ENCODE results near the gene ADGRG3. TPM values are rescaled to one million over a fixed set of nuclear protein-coding genes. Genes with fewer than 3 reads are reported as not detected.

Gene ADGRG3
- total and polyA plus RNA-seq, 2 of the 13 experiments (the other 11 are each of a cell fraction or from before 2014, with no cell fraction given): 2.7 to 11.8 TPM

DNA sequence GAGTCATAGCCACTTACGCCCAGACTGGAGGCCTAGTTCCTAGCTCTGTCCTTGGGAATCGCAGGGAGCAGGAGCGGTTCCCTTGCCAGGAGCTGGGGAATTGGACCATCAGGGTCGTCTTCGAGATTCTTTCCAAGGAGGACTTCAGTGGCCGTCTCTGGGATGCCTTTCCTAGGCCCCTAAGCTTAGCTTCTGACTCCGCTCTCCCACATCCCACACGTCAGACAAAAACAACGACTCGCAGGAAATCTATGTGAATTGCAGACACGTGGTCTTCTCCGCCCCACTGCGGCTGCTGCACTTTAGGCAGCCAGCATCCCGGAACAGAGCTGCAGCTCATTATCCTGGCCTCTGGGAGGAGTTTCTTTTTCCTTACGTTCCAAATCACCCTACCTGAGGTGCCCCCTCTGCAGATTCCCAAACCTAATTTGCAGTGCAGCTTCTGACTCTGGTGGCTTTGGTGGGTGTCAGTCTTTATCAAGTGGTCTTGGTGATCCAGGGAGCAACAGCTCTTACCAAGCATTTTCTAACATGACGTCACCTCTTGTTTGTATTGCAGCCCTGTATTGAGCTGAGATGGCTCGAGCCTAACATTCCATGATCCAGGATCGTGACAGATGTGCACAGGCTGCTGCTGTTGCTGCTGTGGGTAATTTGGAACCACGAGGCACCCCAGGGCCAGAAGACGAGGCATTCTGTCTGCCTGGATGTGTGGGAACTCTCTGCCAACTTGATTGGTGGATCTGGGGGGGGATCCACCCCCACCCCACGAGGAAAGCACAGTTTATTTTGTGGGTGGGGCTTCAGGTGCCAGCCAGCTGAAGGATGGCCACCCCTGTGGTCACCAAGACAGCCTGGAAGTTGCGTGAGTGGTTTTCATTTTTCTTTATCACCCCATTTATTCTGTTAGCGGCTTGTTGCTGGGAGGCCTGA, 68.6 kb downstream of the ADGRG3 start (continued):
- TF ChIP-seq NCOA2 (CRISPR knock-in tag; IDR thresholded peaks at IDR 0.05) (no peak), HNRNPLL (IDR thresholded peaks at IDR 0.05; ENCODE audit: low read depth, low read length, poor library complexity, severe bottlenecking) (peak; percentile 34), ASH2L (IDR thresholded peaks at IDR 0.05; ENCODE audit: insufficient read length, low read depth, low read length) (no peak), MTA3 (CRISPR knock-in tag; IDR thresholded peaks at IDR 0.05) (no peak), DNMT3B (CRISPR knock-in tag; conservative IDR thresholded peaks at IDR 0.05) (no peak), FIP1L1 (IDR thresholded peaks at IDR 0.05; ENCODE audit: borderline replicate concordance, insufficient read depth, low read depth, low read length) (no peak), IRF2 (CRISPR knock-in tag; IDR thresholded peaks at IDR 0.05) (peak; percentile 9; the same call in 1 of the 2 replicates), ZNF337 (CRISPR knock-in tag; IDR thresholded peaks at IDR 0.05; ENCODE audit: borderline replicate concordance, low read depth) (no peak), KDM5B (CRISPR knock-in tag; IDR thresholded peaks at IDR 0.05; ENCODE audit: borderline replicate concordance) (0 out of 2 replicates have a peak, but pooled peaks have one; percentile 1), NRL (CRISPR knock-in tag; IDR thresholded peaks at IDR 0.05; ENCODE audit: borderline replicate concordance) (0 out of 2 replicates have a peak, but pooled peaks have one; percentile 14), KLF6 (CRISPR knock-in tag; IDR thresholded peaks at IDR 0.05) (peak; percentile 59; the same call in 1 of the 2 replicates), ZNF564 (CRISPR knock-in tag; IDR thresholded peaks at IDR 0.05) (no peak), ZFP62 (CRISPR knock-in tag; IDR thresholded peaks at IDR 0.05) (no peak), ZNF605 (CRISPR knock-in tag; IDR thresholded peaks at IDR 0.05) (peak; percentile 47; the same call in 1 of the 2 replicates), ZNF180 (CRISPR knock-in tag; IDR thresholded peaks at IDR 0.05; ENCODE audit: borderline replicate concordance, low read depth) (no peak), ZNF556 (CRISPR knock-in tag; IDR thresholded peaks at IDR 0.05; ENCODE audit: borderline replicate concordance) (no peak; the same call in 1 of the 2 replicates), MTA1 (CRISPR knock-in tag; IDR thresholded peaks at IDR 0.05; ENCODE audit: borderline replicate concordance) (no peak)
- TF ChIP-seq, protein P1, sequence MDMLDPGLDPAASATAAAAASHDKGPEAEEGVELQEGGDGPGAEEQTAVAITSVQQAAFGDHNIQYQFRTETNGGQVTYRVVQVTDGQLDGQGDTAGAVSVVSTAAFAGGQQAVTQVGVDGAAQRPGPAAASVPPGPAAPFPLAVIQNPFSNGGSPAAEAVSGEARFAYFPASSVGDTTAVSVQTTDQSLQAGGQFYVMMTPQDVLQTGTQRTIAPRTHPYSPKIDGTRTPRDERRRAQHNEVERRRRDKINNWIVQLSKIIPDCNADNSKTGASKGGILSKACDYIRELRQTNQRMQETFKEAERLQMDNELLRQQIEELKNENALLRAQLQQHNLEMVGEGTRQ (IDR thresholded peaks at IDR 0.05; ENCODE audit: low read depth, low read length): peak; percentile 52; the same call in 1 of the 2 replicates
- TF ChIP-seq, protein P1 (CRISPR knock-in tag; IDR thresholded peaks at IDR 0.05; ENCODE audit: borderline replicate concordance): peak; percentile 73
- TF ChIP-seq, protein P2, sequence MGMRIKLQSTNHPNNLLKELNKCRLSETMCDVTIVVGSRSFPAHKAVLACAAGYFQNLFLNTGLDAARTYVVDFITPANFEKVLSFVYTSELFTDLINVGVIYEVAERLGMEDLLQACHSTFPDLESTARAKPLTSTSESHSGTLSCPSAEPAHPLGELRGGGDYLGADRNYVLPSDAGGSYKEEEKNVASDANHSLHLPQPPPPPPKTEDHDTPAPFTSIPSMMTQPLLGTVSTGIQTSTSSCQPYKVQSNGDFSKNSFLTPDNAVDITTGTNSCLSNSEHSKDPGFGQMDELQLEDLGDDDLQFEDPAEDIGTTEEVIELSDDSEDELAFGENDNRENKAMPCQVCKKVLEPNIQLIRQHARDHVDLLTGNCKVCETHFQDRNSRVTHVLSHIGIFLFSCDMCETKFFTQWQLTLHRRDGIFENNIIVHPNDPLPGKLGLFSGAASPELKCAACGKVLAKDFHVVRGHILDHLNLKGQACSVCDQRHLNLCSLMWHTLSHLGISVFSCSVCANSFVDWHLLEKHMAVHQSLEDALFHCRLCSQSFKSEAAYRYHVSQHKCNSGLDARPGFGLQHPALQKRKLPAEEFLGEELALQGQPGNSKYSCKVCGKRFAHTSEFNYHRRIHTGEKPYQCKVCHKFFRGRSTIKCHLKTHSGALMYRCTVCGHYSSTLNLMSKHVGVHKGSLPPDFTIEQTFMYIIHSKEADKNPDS (CRISPR knock-in tag; IDR thresholded peaks at IDR 0.05): no peak
- TF ChIP-seq, protein P3, sequence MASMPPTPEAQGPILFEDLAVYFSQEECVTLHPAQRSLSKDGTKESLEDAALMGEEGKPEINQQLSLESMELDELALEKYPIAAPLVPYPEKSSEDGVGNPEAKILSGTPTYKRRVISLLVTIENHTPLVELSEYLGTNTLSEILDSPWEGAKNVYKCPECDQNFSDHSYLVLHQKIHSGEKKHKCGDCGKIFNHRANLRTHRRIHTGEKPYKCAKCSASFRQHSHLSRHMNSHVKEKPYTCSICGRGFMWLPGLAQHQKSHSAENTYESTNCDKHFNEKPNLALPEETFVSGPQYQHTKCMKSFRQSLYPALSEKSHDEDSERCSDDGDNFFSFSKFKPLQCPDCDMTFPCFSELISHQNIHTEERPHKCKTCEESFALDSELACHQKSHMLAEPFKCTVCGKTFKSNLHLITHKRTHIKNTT (CRISPR knock-in tag; IDR thresholded peaks at IDR 0.05): no peak
- TF ChIP-seq, protein P4, sequence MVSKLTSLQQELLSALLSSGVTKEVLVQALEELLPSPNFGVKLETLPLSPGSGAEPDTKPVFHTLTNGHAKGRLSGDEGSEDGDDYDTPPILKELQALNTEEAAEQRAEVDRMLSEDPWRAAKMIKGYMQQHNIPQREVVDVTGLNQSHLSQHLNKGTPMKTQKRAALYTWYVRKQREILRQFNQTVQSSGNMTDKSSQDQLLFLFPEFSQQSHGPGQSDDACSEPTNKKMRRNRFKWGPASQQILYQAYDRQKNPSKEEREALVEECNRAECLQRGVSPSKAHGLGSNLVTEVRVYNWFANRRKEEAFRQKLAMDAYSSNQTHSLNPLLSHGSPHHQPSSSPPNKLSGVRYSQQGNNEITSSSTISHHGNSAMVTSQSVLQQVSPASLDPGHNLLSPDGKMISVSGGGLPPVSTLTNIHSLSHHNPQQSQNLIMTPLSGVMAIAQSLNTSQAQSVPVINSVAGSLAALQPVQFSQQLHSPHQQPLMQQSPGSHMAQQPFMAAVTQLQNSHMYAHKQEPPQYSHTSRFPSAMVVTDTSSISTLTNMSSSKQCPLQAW (CRISPR knock-in tag; IDR thresholded peaks at IDR 0.05): peak; percentile 15; the same call in 1 of the 2 replicates

All from HepG2 (cell line).